Fibroblast of mammary gland (primary cell): ENCODE results near the gene ATG16L2.
"Not testable (repeated sequence)": the region's sequence is repeated elsewhere in the genome, so short reads cannot be mapped to it uniquely, and the experiment has no call there.

Source experiments
- DNase-seq: peaks from one replicate; pipeline ENCODE4 v3.0.0-alpha.2; 2010; ENCODE audit warnings: low read depth
- H3K4me3 ChIP-seq: 2 replicates; pipeline ENCODE4 v1.5.1; 2011; ENCODE audit warnings: low read depth, mild to moderate bottlenecking, low read length, moderate library complexity; ENCODE audit not compliant: control insufficient read depth
- TF ChIP-seq, protein P1 (sequence below): conservative IDR thresholded peaks from 2 replicates; pipeline ENCODE4 v1.5.1; 2011; ENCODE audit warnings: low read depth, low read length, inconsistent platforms; ENCODE audit not compliant: control insufficient read depth, insufficient read depth

Gene ATG16L2

DNA sequence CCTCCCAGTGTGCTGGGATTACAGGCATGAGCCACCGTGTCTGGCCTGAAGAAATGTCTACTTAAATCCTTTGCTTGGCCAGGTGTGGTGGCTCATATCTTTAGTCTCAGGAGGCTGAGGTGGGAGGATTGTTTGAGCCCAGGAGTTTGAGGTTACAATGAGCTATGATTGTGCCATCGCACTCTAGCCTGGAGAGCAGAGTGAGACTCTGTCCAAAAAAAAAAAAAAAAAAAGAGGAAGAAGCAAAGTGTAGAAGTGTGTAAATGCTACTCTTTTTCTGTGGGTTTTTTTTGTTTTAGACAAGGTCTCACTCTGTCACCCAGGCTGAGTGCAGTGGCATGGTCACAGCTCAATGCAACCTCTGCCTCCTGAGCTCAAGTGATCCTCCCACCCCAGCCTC is 6.4 kb upstream of the ATG16L2 start:
- H3K4me3 ChIP-seq = no peak overlapping the region
- DNase-seq = no peak
- TF ChIP-seq, protein P1, sequence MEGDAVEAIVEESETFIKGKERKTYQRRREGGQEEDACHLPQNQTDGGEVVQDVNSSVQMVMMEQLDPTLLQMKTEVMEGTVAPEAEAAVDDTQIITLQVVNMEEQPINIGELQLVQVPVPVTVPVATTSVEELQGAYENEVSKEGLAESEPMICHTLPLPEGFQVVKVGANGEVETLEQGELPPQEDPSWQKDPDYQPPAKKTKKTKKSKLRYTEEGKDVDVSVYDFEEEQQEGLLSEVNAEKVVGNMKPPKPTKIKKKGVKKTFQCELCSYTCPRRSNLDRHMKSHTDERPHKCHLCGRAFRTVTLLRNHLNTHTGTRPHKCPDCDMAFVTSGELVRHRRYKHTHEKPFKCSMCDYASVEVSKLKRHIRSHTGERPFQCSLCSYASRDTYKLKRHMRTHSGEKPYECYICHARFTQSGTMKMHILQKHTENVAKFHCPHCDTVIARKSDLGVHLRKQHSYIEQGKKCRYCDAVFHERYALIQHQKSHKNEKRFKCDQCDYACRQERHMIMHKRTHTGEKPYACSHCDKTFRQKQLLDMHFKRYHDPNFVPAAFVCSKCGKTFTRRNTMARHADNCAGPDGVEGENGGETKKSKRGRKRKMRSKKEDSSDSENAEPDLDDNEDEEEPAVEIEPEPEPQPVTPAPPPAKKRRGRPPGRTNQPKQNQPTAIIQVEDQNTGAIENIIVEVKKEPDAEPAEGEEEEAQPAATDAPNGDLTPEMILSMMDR = no peak

DNA sequence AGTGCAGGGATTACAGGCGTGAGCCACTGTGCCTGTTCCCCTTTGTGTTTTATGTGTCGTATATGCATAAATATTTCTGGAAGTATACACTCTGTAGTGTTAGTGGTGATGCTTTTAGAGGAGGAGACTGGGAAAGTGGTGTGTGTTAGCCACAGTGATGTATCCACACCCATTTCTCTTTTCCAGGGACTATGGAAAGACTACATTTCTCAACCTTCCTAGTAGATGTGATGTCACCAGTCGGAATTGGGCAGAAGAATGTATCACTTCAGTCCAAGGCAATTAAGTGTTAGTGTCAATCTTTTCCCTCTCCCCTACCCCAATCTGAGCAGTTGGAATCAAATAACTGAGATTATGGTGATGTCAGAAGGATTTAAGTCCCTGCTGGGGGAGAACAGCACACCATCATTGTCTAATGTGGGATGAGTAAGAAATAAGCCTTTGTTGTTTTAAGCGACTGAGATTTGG is 5.8 kb upstream of the ATG16L2 start:
- TF ChIP-seq, protein P1 = no peak
- no peak for DNase-seq
- H3K4me3 ChIP-seq = no peak overlapping the region

GRCh38 chr11:72811686-72812085 is 2.5 kb upstream of the ATG16L2 start:
- DNase-seq, H3K4me3 ChIP-seq: not testable (repeated sequence)

- peak overlapping the region; percentile 73 for H3K4me3 ChIP-seq
- DNase-seq = no peak
- TF ChIP-seq, protein P1 = no peak
These were observed 1.6 kb upstream of the ATG16L2 start for GRCh38 chr11:72812604-72812966.

- H3K4me3 ChIP-seq = peak overlapping the region; percentile 73
- TF ChIP-seq, protein P1 = peak; percentile 75
- peak; percentile 67 for DNase-seq
These were observed 1.1 kb upstream of the ATG16L2 start for GRCh38 chr11:72812967-72813739.

DNA sequence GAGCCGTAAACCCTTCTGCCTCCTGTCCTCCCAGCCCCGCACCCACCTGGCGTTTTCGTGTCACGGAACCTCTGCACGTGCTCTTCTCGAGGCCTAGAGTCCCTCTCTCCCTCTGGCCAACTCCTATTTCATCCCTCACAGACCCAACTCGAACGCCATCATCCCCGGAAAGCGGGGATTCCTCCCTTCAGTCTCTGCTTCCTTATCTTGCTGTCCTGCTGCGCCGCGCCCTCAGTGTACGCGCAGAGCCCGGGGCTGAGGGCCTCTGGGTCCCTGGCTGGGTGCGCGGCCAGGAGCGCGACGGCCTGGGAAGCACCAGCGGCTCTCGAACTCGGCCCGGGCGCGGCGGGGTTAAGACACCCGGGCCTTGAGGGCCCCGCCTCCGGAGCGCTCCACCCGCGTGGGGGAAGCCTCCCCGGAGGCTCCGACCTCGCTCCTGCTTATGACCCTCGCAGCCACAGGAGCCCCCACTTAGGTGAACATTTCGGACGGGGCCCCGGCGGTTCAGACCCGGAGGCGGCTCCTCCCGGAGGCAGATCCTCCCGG is 398 bp upstream of the ATG16L2 start:
- TF ChIP-seq, protein P1 = no peak
- H3K4me3 ChIP-seq = peak overlapping the region; percentile 73
- peak; percentile 68 for DNase-seq

DNA sequence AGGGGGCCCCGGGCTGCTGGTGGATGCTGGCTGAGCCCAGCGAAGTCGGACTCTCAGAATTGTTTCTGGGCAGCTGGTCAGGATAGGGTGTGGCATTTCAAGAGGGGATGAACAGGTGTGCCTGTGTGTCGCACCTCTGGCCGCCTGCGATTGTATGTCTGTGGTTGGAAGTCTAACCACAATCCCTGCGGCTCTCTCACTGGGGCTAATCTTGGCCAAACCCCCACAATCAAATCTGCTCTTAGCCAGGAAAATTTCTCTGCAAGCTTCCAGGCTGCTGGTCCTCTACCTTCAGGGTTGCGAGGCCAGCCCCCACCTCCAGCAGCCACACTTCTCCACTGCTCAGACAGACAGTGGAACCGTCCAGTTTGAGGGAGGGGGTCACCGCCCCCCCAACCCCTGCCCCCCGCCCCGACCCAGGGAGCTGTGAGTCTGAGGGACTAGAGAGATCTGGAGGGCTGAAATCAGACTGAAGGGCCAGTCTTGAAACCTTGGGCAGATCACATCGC is 953 bp downstream of the ATG16L2 start:
- no peak for DNase-seq

More for the DNA sequence above, 953 bp downstream of the ATG16L2 start:
- peak overlapping the region; percentile 84 for H3K4me3 ChIP-seq
- TF ChIP-seq, protein P1 = no peak
